Peyer's patch (tissue), 4 donors: ENCODE data around the gene TMSB10. TPM values are rescaled to one million over a fixed set of nuclear protein-coding genes. Genes with fewer than 3 reads are reported as not detected.
"Not testable (repeated sequence)": the region's sequence is repeated elsewhere in the genome, so short reads cannot be mapped to it uniquely, and the experiment has no call there.

ENCODE experiments used
- DNase-seq, 3 donors: peaks; one replicate each; pipeline ENCODE4 v3.0.0-alpha.2; 2017 to 2019
- H3K27ac ChIP-seq, 4 donors: fragments of 200-600 bp; sonication (generic); one replicate each; pipeline ENCODE4 v1.5.1; 2016 to 2019
- H3K27me3 ChIP-seq, 2 donors: fragments of 200-600 bp; sonication (generic); one replicate each; pipeline ENCODE4 v1.5.1; 2019
- H3K36me3 ChIP-seq, 3 donors: fragments of 200-600 bp; sonication (generic); one replicate each; pipeline ENCODE4 v1.5.1; 2016 to 2019
- H3K4me1 ChIP-seq, 4 donors: fragments of 200-600 bp; sonication (generic); one replicate each; pipeline ENCODE4 v1.5.1; 2016 to 2019
- H3K4me3 ChIP-seq, 4 donors: fragments of 200-600 bp; sonication (generic); 1 replicate in 3 of 4; 2 replicates in 1 of 4; pipeline ENCODE4 v1.5.1; 2016 to 2019; ENCODE audit warnings: mild to moderate bottlenecking in 1 of 4
- H3K9me3 ChIP-seq, 4 donors: fragments of 200-600 bp; sonication (generic); one replicate each; pipeline ENCODE4 v1.5.1; 2016 to 2019; ENCODE audit warnings: mild to moderate bottlenecking in 1 of 4
- CTCF ChIP-seq, 6 experiments: fragments of 450-650 bp in 4 of 6; fragments of 200-600 bp in 2 of 6; sonication (generic) in 1 of 6; IDR thresholded peaks; one replicate each; pipeline ENCODE4 v1.5.1; 2017 to 2019; ENCODE audit warnings: antibody characterized with exemption in 6 of 6, mild to moderate bottlenecking in 3 of 6, moderate library complexity in 1 of 6
- POLR2A ChIP-seq, 2 donors: fragments of 450-650 bp; IDR thresholded peaks; one replicate each; pipeline ENCODE4 v1.5.1; 2017; ENCODE audit warnings: antibody characterized with exemption in 2 of 2, mild to moderate bottlenecking in 2 of 2, moderate library complexity in 2 of 2
- total RNA-seq, 4 donors: library from RNA; depleted of rRNA; stranded (reverse); fragments of >200 nt; gene quantifications; one replicate each; pipeline ENCODE4 v1.1.0, GENCODE V29; 2016

The TMSB10 gene
- total RNA-seq, 4 donors from 2014 or later = 3,771 to 5,073 (median 4,495) TPM

DNA sequence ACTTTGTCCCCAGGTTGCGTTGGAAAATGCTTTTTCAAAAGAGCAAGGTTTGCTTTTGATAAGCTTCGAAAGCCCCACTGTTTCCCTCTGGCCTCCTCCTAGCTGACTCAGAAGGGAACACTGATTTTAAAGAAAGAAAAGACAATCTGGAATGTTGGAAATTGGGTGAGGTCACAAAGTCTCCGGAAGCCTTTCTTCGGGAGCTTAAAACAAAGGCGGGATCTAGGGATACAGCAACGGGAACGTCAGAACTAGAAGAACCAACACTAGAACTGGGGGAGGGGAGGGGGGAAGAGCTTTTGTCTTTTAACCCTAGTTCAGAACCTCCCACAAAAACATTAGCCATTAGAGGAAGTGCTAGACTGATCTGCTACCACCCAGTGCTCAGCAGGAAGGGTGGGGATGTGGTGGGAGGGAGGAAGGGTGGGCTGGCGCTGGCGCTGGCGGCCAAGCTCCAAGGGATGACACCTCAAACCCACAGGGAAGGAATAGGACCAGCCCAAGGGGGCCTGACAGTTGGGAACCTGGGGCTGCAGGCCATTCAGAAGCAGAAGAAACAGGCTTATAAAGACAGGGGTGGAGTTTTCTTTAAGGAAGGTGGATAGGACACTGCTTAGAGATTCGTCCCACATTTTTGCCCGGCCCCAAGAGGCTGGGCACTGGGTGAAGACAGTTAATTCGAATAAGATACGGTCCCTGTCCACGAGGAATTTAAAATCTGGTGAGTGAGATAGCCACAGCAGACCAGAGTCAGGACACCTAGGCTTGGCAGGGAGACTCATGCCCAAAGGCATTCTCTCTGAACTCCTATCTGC, 1.7 kb downstream of the TMSB10 start:
- Histone ChIP-seq H3K36me3 (peaks cover 0 to 4% (median 0%) of the 10 kb centered on the region in 3 donors), H3K9me3 (no peaks in the 10 kb centered on the region), H3K4me3 (peak overlapping the region; percentile 77 to 95 (median 92)), H3K27ac (peak overlapping the region; percentile 95 to 99 (median 97)), H3K27me3 (no peaks in the 10 kb centered on the region), H3K4me1 (peaks cover 0 to 5% (median 0%) of the 10 kb centered on the region in 4 donors)
- peak; percentile 72 to 82 (median 77) for DNase-seq
- TF ChIP-seq POLR2A (IDR thresholded peaks at IDR 0.05) (peak; percentile 14), CTCF (IDR thresholded peaks at IDR 0.05) (no peak)

- H3K36me3 ChIP-seq = peaks cover 0 to 4% (median 0%) of the 10 kb centered on the region in 3 donors
- no peaks in the 10 kb centered on the region for H3K27me3 ChIP-seq
- TF ChIP-seq CTCF (IDR thresholded peaks at IDR 0.05) (no peak), POLR2A (IDR thresholded peaks at IDR 0.05) (no peak)
- DNase-seq = no peak
- peak overlapping the region in 1 of 4 donors; percentile 15 for H3K27ac ChIP-seq
- no peaks in the 10 kb centered on the region for H3K9me3 ChIP-seq
- H3K4me3 ChIP-seq = no peak overlapping the region
- peaks cover 0 to 5% (median 2%) of the 10 kb centered on the region in 4 donors for H3K4me1 ChIP-seq
Measured at GRCh38 chr2:84908948-84909713, 3.7 kb downstream of the TMSB10 start.

GRCh38 chr2:84911135-84911678, 5.8 kb downstream of the TMSB10 start:
- TF ChIP-seq CTCF (IDR thresholded peaks at IDR 0.05) (no peak), POLR2A (IDR thresholded peaks at IDR 0.05) (no peak)
- no peak overlapping the region for H3K27ac ChIP-seq
- peaks cover 0 to 4% (median 0%) of the 10 kb centered on the region in 3 donors for H3K36me3 ChIP-seq

GRCh38 chr2:84912984-84913383, 7.5 kb downstream of the TMSB10 start:
- Histone ChIP-seq H3K4me3 (no peak overlapping the region), H3K4me1 (peaks cover 0 to 4% (median 0%) of the 10 kb centered on the region in 4 donors), H3K27me3 (no peaks in the 10 kb centered on the region), H3K9me3 (no peaks in the 10 kb centered on the region), H3K27ac (peak overlapping the region in 1 of 4 donors; percentile 47), H3K36me3 (no peaks in the 10 kb centered on the region)
- TF ChIP-seq POLR2A (IDR thresholded peaks at IDR 0.05) = no peak
- TF ChIP-seq CTCF (IDR thresholded peaks at IDR 0.05) = no peak
- DNase-seq = no peak

More at GRCh38 chr2:84911135-84911678, 5.8 kb downstream of the TMSB10 start:
- Histone ChIP-seq H3K4me1 (peaks cover 0 to 4% (median 0%) of the 10 kb centered on the region in 4 donors), H3K9me3 (no peaks in the 10 kb centered on the region), H3K27me3 (no peaks in the 10 kb centered on the region), H3K4me3 (no peak overlapping the region)
- no peak for DNase-seq

DNA sequence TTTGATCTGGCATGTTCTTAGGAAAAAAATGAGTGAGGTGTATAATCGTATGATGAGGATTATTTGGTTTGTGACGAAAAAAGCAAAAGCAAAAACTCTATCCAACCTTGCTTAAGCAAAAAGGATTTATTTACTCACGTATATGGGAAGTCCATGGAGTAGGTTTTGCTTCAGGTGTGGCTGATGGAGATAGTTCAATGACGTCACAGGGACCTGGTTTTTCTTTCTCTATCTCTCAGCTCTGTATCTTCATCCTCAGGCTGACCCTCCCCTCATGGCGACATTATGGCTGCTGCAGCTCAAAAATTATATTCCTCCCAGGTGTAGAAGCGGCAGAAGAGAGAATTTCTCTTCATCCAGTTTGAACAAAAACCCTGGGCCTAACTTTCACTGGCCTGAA, 8.9 kb downstream of the TMSB10 start:
- Histone ChIP-seq H3K4me3 (no peak overlapping the region), H3K27ac (no peak overlapping the region), H3K27me3 (no peaks in the 10 kb centered on the region), H3K9me3 (no peaks in the 10 kb centered on the region), H3K36me3 (no peaks in the 10 kb centered on the region), H3K4me1 (peaks cover 0 to 7% (median 0%) of the 10 kb centered on the region in 4 donors)
- DNase-seq = no peak
- TF ChIP-seq CTCF (IDR thresholded peaks at IDR 0.05) = no peak
- no peak for TF ChIP-seq POLR2A (IDR thresholded peaks at IDR 0.05)

DNA sequence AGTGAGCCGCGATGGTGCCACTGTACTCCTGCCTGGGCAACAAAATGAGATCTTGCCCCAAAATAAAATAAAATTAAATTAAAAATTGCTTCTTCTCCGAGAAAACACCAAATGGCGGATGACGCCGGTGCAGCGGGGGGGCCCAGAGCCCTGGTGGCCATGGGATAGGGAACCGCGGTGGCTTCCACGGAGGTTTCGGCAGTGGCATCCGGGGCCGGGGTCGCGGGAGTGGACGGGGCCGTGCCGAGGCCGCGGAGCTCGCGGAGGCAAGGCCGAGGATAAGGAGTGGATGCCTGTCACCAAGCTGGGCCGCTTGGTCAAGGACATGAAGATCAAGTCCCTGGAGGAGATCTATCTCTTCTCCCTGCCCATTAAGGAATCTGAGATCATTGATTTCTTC, 10.2 kb downstream of the TMSB10 start:
- not testable (repeated sequence) for H3K4me3 ChIP-seq, DNase-seq, H3K27ac ChIP-seq, H3K9me3 ChIP-seq, H3K36me3 ChIP-seq, H3K27me3 ChIP-seq
- H3K4me1 ChIP-seq = peaks cover 0 to 20% (median 2%) of the 10 kb centered on the region in 4 donors

DNA sequence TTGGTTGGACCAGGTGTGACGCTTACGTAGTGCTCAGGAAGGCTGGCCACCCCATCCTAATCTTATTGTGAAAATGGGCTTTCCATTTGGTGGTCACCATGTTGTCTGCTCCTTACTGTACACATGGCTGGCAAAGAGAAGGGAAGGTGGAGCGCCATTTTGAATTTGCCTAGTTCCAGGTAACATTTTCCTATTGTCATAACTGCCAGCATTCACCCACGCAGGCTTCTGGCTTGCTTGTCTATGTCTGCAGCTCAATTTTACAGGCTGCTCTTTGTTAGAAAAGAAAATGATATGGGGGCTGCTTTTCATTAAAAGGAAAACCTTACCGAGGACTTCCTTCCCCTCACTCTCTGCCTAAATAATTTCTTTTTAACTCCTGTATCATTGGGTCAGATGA, 12.4 kb downstream of the TMSB10 start:
- DNase-seq, H3K27me3 ChIP-seq, H3K36me3 ChIP-seq, H3K27ac ChIP-seq, H3K4me3 ChIP-seq, H3K9me3 ChIP-seq: not testable (repeated sequence)
- peaks cover 0 to 16% (median 2%) of the 10 kb centered on the region in 4 donors for H3K4me1 ChIP-seq
